IMR-90 (cell line): Measurements from ENCODE around the gene TENM4. TPM values are rescaled to one million over a fixed set of nuclear protein-coding genes. Genes with fewer than 3 reads are reported as not detected.
A peak's percentile ranks its signal among the peaks of the same experiment; 100 is the strongest.

ENCODE experiments used
- ATAC-seq: fragments of 200-7000 bp; cut with Tn5 transposase; 2 replicates; pipeline ENCODE4 v1.9.1; 2020; ENCODE audit warnings: low read depth, mild to moderate bottlenecking, moderate library complexity
- BruUV-seq: library from RNA; stranded (reverse); fragments of 400-500 nt; replicated peaks from 2 replicates; lab custom pipeline; 2021; lab: Mats Ljungman, UMichigan
- CTCF ChIA-PET: fragments of 300-600 bp; formaldehyde crosslinking; extraction: SDS; loops from one replicate; lab custom pipeline; 2021; ENCODE audit warnings: antibody characterized with exemption; lab: Yijun Ruan, JAX
- POLR2A ChIA-PET: fragments of 300-600 bp; sonication (Branson Sonifier 250); formaldehyde crosslinking; loops from one replicate; lab custom pipeline; 2022; ENCODE audit warnings: antibody characterized with exemption; ENCODE audit not compliant: unreplicated experiment; lab: Charles Lee
- DNase-seq: peaks from one replicate; pipeline ENCODE4 v3.0.0; 2013
- H2AFZ ChIP-seq: replicated peaks from 2 replicates; pipeline ENCODE3; 2013; ENCODE audit warnings: low read length, mild to moderate bottlenecking; ENCODE audit not compliant: poor library complexity
- H2AK5ac ChIP-seq: 2 replicates; pipeline ENCODE4 v1.6.1; 2013; ENCODE audit warnings: low read depth, low read length, inconsistent platforms
- H2AK9ac ChIP-seq: replicated peaks from 2 replicates; pipeline ENCODE3; 2013; ENCODE audit warnings: mild to moderate bottlenecking, low read depth, low read length, moderate library complexity; ENCODE audit not compliant: poor library complexity
- H2BK120ac ChIP-seq: 2 replicates; pipeline ENCODE4 v1.6.1; 2013; ENCODE audit warnings: low read depth, low read length, inconsistent platforms
- H2BK15ac ChIP-seq: 3 replicates; pipeline ENCODE4 v1.6.1; 2013; ENCODE audit warnings: low read depth, low read length, inconsistent platforms
- H2BK20ac ChIP-seq: 2 replicates; pipeline ENCODE4 v1.6.1; 2013; ENCODE audit warnings: low read depth, mild to moderate bottlenecking, inconsistent platforms, low read length, moderate library complexity
- H2BK5ac ChIP-seq: 2 replicates; pipeline ENCODE4 v1.6.1; 2013; ENCODE audit warnings: mild to moderate bottlenecking, low read depth, low read length, inconsistent platforms; ENCODE audit not compliant: poor library complexity, severe bottlenecking
- H3K14ac ChIP-seq: replicated peaks from 2 replicates; pipeline ENCODE4 v1.6.1; 2013; ENCODE audit warnings: low read depth, low read length, inconsistent platforms
- H3K18ac ChIP-seq: 2 replicates; pipeline ENCODE4 v1.6.1; 2013; ENCODE audit warnings: low read depth, low read length, control low read depth
- H3K23ac ChIP-seq: 2 replicates; pipeline ENCODE4 v1.6.1; 2013; ENCODE audit warnings: low read depth, low read length, inconsistent platforms
- H3K27ac ChIP-seq: 2 replicates; pipeline ENCODE4 v1.5.1; 2013; ENCODE audit warnings: mild to moderate bottlenecking, control low read depth, low read length; ENCODE audit not compliant: insufficient read depth
- H3K27me3 ChIP-seq: 2 replicates; pipeline ENCODE4 v1.6.1; 2013; ENCODE audit warnings: low read length; ENCODE audit not compliant: control insufficient read depth, insufficient read depth
- H3K36me3 ChIP-seq: 2 replicates; pipeline ENCODE4 v1.6.1; 2013; ENCODE audit warnings: low read length, mixed read lengths; ENCODE audit not compliant: control insufficient read depth, insufficient read depth
- H3K4ac ChIP-seq: 2 replicates; pipeline ENCODE4 v1.6.1; 2013; ENCODE audit warnings: low read depth, low read length, inconsistent platforms
- H3K4me1 ChIP-seq: 2 replicates; pipeline ENCODE4 v1.6.1; 2013; ENCODE audit warnings: low read length, mixed read lengths; ENCODE audit not compliant: control insufficient read depth, insufficient read depth
- H3K4me2 ChIP-seq: 2 replicates; pipeline ENCODE4 v1.6.1; 2013; ENCODE audit warnings: low read depth, mild to moderate bottlenecking, control low read depth, low read length, moderate library complexity
- H3K4me3 ChIP-seq: 2 replicates; pipeline ENCODE4 v1.5.1; 2013; ENCODE audit warnings: low read depth, mild to moderate bottlenecking, control low read depth, low read length, moderate library complexity; ENCODE audit not compliant: insufficient read depth
- H3K56ac ChIP-seq: 2 replicates; pipeline ENCODE4 v1.6.1; 2013; ENCODE audit warnings: low read length, inconsistent platforms; ENCODE audit not compliant: insufficient read depth; ENCODE audit errors: extremely low read depth
- H3K79me1 ChIP-seq, 2 experiments: 2 replicates each; pipeline ENCODE4 v1.6.1; 2013; ENCODE audit warnings: low read length in 2 of 2, inconsistent platforms in 1 of 2, low read depth in 1 of 2
- H3K9ac ChIP-seq: 2 replicates; pipeline ENCODE4 v1.6.1; 2013; ENCODE audit warnings: low read depth, low read length, control low read depth
- H3K9me1 ChIP-seq: 2 replicates; pipeline ENCODE4 v1.6.1; 2013; ENCODE audit warnings: low read length, inconsistent platforms; ENCODE audit not compliant: insufficient read depth
- H3K9me3 ChIP-seq: 2 replicates; pipeline ENCODE4 v1.6.1; 2013; ENCODE audit warnings: low read length; ENCODE audit not compliant: control insufficient read depth, insufficient read depth
- H4K20me1 ChIP-seq: 2 replicates; pipeline ENCODE4 v1.6.1; 2013; ENCODE audit warnings: low read length, inconsistent platforms; ENCODE audit not compliant: insufficient read depth
- H4K5ac ChIP-seq: 2 replicates; pipeline ENCODE4 v1.6.1; 2013; ENCODE audit warnings: mild to moderate bottlenecking, low read depth, low read length, control low read depth
- H4K8ac ChIP-seq, 2 experiments: 2 replicates each; pipeline ENCODE4 v1.6.1; 2013; ENCODE audit warnings: low read depth in 2 of 2, low read length in 2 of 2, control low read depth in 1 of 2, inconsistent platforms in 1 of 2
- H4K91ac ChIP-seq: 2 replicates; pipeline ENCODE4 v1.6.1; 2013; ENCODE audit warnings: low read depth, low read length, inconsistent platforms; ENCODE audit not compliant: insufficient read depth
- BHLHE40 ChIP-seq: fragments of 150-350 bp; IDR thresholded peaks from 2 replicates; pipeline ENCODE4 v1.6.1; 2016; ENCODE audit warnings: mild to moderate bottlenecking, low read depth, low read length
- CEBPB ChIP-seq: IDR thresholded peaks from 2 replicates; pipeline ENCODE4 v1.6.1; 2012; ENCODE audit warnings: low read depth, low read length, improper control_type of control experiment
- CTCF ChIP-seq: conservative IDR thresholded peaks from 2 replicates; pipeline ENCODE4 v1.5.1; 2012; ENCODE audit warnings: mild to moderate bottlenecking, low read depth, low read length, improper control_type of control experiment
- ELK1 ChIP-seq: fragments of 150-350 bp; IDR thresholded peaks from 2 replicates; pipeline ENCODE4 v1.6.1; 2016; ENCODE audit warnings: low read depth, mild to moderate bottlenecking, low read length, moderate library complexity, borderline replicate concordance
- FOS ChIP-seq: fragments of 150-350 bp; IDR thresholded peaks from 2 replicates; pipeline ENCODE4 v1.6.1; 2016; ENCODE audit warnings: low read depth, low read length
- MAFK ChIP-seq: IDR thresholded peaks from 2 replicates; pipeline ENCODE4 v1.6.1; 2012; ENCODE audit warnings: low read depth, low read length, improper control_type of control experiment
- MAZ ChIP-seq: IDR thresholded peaks from 2 replicates; pipeline ENCODE4 v1.6.1; 2012; ENCODE audit warnings: low read depth, mild to moderate bottlenecking, low read length, improper control_type of control experiment, moderate library complexity, borderline replicate concordance
- NFE2L2 ChIP-seq: fragments of 150-350 bp; IDR thresholded peaks from 2 replicates; pipeline ENCODE4 v1.6.1; 2016; ENCODE audit warnings: low read depth, mild to moderate bottlenecking, low read length
- POLR2A ChIP-seq: IDR thresholded peaks from 2 replicates; pipeline ENCODE4 v1.6.1; 2012; ENCODE audit warnings: mild to moderate bottlenecking, low read depth, low read length
- RAD21 ChIP-seq: IDR thresholded peaks from 2 replicates; pipeline ENCODE4 v1.6.1; 2012; ENCODE audit warnings: low read length, improper control_type of control experiment
- RCOR1 ChIP-seq: IDR thresholded peaks from 2 replicates; pipeline ENCODE4 v1.6.1; 2012; ENCODE audit warnings: mild to moderate bottlenecking, low read length, improper control_type of control experiment; ENCODE audit not compliant: insufficient replicate concordance
- SMC3 ChIP-seq: fragments of 150-350 bp; IDR thresholded peaks from 2 replicates; pipeline ENCODE4 v1.6.1; 2016; ENCODE audit warnings: low read depth, mild to moderate bottlenecking, antibody characterized with exemption, low read length, moderate library complexity
- WGBS, 2 experiments: methylation state at CpG; one replicate each; pipeline versions ENCODE4 v1.1.5 to v1.1.7; 2013; ENCODE audit warnings: missing lambda C conversion rate in 2 of 2; ENCODE audit not compliant: insufficient read length in 1 of 2; ENCODE audit errors: extremely low coverage in 2 of 2; 5-methylcytosine and 5-hydroxymethylcytosine counted together
- dilution Hi-C: fragments of 300-500 bp; cut with HindIII; formaldehyde crosslinking; loops from one replicate; pipeline ENCODE4 v1.14.3; 2018; ENCODE audit warnings: low sequenced_read_pairs; ENCODE audit not compliant: unreplicated experiment
- in situ Hi-C: fragments of 300-500 bp; cut with MboI; formaldehyde crosslinking; loops from 3 replicates; pipeline ENCODE4 v1.14.3; 2019; ENCODE audit warnings: low sequenced_read_pairs, inconsistent platforms, mixed read lengths
- intact Hi-C: fragments of 100-400 bp; cut with micrococcal nuclease; formaldehyde crosslinking; loops from 2 replicates; pipeline ENCODE4 v1.10.0; 2022
- polyA plus RNA-seq, 3 experiments: library from polyadenylated mRNA; depleted of rRNA; stranded (reverse); fragments of >200 nt; gene quantifications; 2 replicates each; pipeline ENCODE4 v1.2.3, GENCODE V29; 2012; ENCODE audit warnings: low replicate concordance in 1 of 3
- total RNA-seq: library from RNA; depleted of rRNA; stranded (reverse); fragments of >200 nt; gene quantifications from 2 replicates; pipeline ENCODE4 v1.2.3, GENCODE V29; 2012

The TENM4 gene
- total and polyA plus RNA-seq, 2 of the 4 experiments (the other 2 are of a cell fraction): 7.4 to 9.0 TPM

GRCh38 chr11:78801161-78801884 lies 639.5 kb downstream of the TENM4 start:
- intact Hi-C loops: loop anchor here (1.0 to 2.0 kb wide), 3 partner anchors 20 to 160 kb away; no protein-coding TSS in a partner anchor
- Histone ChIP-seq H3K4me1 (peaks cover 39% of the 10 kb centered on the region), H3K9me1 (peaks cover 31% of the 10 kb centered on the region), H3K79me1 (0 out of 4 replicates have a peak, but pooled peaks cover 0 to 3% of the 10 kb centered on the region in 2 experiments), H3K9ac (peak overlapping the region; percentile 85), H3K4me2 (peak overlapping the region; percentile 47), H2BK20ac (peak overlapping the region; percentile 97), H3K9me3 (no peaks in the 10 kb centered on the region), H2AK5ac (peak overlapping the region; percentile 98), H3K18ac (peak overlapping the region; percentile 97), H3K56ac (peak overlapping the region; percentile 88), H2BK15ac (peak overlapping the region; percentile 97; the same call in 2 of the 3 replicates), H2BK120ac (peak overlapping the region; percentile 98), H3K36me3 (no peaks in the 10 kb centered on the region; the same call in 1 of the 2 replicates), H4K8ac (peak overlapping the region; percentile 76 to 86), H3K4me3 (no peak overlapping the region), H4K20me1 (0 out of 2 replicates have a peak, but pooled peaks cover 3% of the 10 kb centered on the region), H2AK9ac (peak overlapping the region; percentile 77), H3K23ac (peak overlapping the region; percentile 91), H3K4ac (peak overlapping the region; percentile 97), H4K5ac (peak overlapping the region; percentile 99), H3K14ac (peak overlapping the region; percentile 90), H3K27me3 (no peaks in the 10 kb centered on the region), H4K91ac (peak overlapping the region; percentile 97), H3K27ac (peak overlapping the region; percentile 98), H2AFZ (peak overlapping the region; percentile 70), H2BK5ac (peak overlapping the region; percentile 98)
- WGBS, 2 experiments: no CpG with 5 or more reads among the region's 3 CpGs
- DNase-seq (peak; percentile 98), ATAC-seq (peak; percentile 64)
- TF ChIP-seq ELK1: no peak
- no peak for TF ChIP-seq RAD21
- no peak for TF ChIP-seq POLR2A
- TF ChIP-seq CTCF: no peak
- TF ChIP-seq RCOR1: peak; percentile 28
- TF ChIP-seq BHLHE40: peak; percentile 71; the same call in 1 of the 2 replicates
- TF ChIP-seq CEBPB: peak; percentile 96
- peak; percentile 57 for TF ChIP-seq FOS
- TF ChIP-seq SMC3: no peak; the same call in 1 of the 2 replicates
- no peak for TF ChIP-seq MAFK
- TF ChIP-seq NFE2L2: peak; percentile 44; the same call in 1 of the 2 replicates
- no peak for TF ChIP-seq MAZ
- in situ Hi-C loops: loop anchor here (10.0 kb wide), 1 partner anchor 253 kb away; no protein-coding TSS in a partner anchor
- ChIA-PET CTCF (interaction anchor here (0.6 to 1.5 kb wide), 8 partner anchors 9 to 255 kb away, joined by 3 to 7 read pairs (median 3); no protein-coding TSS in a partner anchor), POLR2A (interaction anchor here (0.6 to 1.8 kb wide), 2 partner anchors 9 to 17 kb away, joined by 4 to 13 read pairs; no protein-coding TSS in a partner anchor)
- no TSS peak for BruUV-seq
- dilution Hi-C loops: no loop called here
